DMS79 treated with DMSO at 0.1 percent for 48 hours (cell line): ENCODE data around the gene ZFP82.

Source experiments
- DNase-seq: peaks from one replicate; lab custom pipeline; 2025; lab: John Stamatoyannopoulos, UW

Gene ZFP82

DNA sequence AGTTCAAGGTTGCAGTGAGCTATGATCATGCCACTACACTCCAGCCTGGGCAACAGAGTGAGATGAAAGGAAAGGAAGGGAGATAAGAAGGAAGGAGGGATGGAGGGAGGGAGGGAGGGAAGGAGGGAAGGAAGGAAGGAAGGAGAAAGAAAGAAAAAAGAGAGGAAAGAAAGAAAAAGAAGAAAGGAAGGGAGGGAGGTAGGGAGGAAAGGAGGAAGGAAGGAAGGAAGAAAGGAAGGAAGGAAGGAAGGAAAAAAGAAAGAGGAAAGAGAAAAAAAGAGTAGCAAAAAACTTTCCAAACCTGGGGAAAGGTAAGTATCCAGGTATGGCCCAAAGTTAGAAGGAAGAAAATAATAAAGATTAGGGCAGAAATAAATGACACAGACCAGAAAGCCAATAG, 46.6 kb downstream of the ZFP82 start:
- no peak for DNase-seq

DNA sequence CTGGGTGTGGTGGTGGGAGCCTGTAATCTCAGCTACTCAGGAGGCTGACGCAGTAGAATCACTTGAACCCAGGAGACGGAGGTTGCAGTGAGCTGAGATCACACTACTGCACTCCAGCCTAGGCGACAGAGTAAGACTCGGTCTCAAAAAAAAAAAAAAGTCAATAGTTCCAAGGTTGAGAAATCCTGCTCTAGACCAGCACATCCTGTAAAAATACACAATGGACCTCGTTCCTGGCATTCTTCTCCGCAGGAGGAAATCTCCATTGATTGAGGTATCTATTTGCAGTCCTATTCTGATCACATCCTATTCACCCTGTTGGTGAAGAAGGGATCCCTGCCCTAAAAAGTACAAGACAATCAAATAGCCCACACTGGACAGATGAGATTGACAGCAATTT, 54.6 kb downstream of the ZFP82 start:
- no peak for DNase-seq
